C4-2B (cell line): ENCODE results near the gene JUP.

Source experiments
- H3K27ac ChIP-seq: fragments of 450-650 bp; 2 replicates; pipeline ENCODE4 v1.5.1; 2017
- ZFX ChIP-seq: fragments of 450-650 bp; IDR thresholded peaks from 2 replicates; pipeline ENCODE4 v1.6.1; 2017
- TF ChIP-seq, protein P1 (sequence below): fragments of 450-650 bp; conservative IDR thresholded peaks from 2 replicates; pipeline ENCODE4 v1.5.1; 2017; ENCODE audit warnings: mild to moderate bottlenecking

Gene JUP

DNA sequence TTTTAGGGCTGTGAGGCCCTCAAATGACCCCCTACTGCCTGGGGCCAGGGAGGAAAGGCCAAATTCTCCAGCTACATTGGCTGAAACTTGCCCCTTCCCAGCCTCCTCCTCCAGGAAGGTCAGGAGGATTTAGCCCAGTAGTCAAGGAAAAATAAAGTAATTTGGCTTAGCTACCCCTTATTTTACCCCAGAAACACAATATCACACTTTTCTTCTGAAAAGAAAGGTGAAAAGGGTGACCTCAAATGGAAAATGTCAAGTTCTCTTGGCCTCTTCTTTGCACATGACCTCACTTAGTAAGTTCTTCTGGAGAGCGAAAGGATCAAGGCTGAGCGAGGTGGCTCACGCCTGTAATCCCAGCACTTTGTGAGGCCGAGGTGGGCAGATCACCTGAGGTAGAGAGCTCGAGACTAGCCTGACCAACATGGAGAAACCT lies 8.0 kb upstream of the JUP start:
- H3K27ac ChIP-seq: no peak overlapping the region
- no peak for TF ChIP-seq ZFX
- TF ChIP-seq, protein P1, sequence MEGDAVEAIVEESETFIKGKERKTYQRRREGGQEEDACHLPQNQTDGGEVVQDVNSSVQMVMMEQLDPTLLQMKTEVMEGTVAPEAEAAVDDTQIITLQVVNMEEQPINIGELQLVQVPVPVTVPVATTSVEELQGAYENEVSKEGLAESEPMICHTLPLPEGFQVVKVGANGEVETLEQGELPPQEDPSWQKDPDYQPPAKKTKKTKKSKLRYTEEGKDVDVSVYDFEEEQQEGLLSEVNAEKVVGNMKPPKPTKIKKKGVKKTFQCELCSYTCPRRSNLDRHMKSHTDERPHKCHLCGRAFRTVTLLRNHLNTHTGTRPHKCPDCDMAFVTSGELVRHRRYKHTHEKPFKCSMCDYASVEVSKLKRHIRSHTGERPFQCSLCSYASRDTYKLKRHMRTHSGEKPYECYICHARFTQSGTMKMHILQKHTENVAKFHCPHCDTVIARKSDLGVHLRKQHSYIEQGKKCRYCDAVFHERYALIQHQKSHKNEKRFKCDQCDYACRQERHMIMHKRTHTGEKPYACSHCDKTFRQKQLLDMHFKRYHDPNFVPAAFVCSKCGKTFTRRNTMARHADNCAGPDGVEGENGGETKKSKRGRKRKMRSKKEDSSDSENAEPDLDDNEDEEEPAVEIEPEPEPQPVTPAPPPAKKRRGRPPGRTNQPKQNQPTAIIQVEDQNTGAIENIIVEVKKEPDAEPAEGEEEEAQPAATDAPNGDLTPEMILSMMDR: no peak

DNA sequence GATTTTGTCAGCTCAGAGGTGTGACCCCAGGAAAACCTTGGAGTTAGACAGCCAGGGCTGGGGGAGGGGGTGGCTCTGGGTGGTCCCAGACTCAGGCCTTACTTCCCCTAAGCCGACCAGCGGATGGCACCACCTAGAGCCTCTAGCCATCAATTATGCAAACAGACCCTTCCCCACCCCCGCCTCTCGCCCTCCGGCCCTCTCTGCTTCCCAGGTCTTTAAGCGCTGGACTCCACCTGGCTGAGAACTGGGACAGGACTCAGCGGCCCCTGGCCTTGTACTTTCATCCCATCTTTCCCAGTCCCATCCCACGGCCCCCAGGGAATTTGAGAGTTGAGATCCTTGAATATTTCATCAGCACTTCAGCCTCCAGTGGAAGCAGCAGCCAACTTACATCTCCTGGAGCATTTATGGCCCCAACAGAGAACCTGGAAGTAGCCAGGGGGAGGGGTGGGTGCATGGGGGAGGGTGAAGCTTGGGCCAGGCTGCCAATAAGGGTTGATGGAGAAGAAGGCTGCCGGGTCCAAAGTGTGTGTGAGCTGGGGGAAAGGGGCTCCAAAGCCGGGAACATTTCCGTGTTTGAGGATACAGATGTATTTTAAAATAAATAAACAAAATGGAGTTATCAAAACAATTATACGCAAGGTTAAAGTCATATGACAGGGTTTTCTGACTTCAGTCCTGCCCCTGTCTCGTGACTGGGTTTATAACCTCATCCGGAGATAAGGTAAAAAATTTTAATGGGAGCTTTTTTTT lies 7.5 kb upstream of the JUP start:
- no peak for TF ChIP-seq ZFX
- TF ChIP-seq, protein P1: no peak
- H3K27ac ChIP-seq: no peak overlapping the region

DNA sequence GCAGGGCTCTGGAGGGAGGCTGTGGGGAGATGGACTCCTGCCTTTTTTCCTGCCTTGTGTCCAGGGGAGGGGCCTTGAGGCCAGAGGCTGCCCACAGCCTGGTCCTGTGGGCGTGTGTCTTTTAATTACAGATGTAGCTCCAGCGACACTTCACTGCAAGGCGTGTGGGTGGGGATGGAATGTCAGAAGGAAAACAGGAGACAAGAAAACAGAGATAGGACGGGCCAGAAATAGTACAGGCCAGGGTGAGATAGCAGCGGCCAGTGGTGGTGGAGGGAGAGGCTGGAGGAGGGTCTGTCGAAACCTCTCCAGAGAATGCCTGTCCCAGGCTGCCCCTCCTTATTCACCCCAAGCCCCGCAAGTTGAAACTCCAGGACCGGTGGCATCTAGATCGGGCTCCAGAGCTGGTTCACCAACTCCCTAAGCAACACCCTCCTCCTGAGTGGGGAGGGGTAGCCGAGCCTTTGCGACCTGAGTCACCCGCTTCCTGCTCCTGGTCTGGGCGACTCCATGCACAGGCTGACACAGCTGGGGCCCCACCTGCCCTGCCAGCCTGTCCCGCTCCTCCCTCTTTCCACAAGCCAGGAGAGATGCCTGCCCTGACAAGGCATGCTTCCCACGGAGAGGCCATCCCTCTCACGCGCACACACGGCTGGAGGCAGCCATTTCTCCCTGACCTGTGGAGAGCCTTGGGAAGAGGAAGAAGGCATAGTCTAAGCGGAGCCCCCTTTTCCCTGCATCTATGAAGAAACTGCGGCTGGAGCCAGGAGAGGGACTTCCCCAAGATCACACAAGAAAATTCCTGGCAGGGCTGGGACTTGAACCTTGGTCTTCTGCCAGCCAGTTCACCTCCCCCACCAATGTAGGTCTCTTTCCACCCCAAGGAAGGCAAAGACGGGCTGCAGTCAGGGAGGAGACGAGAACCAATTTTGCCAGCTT lies 6.6 kb upstream of the JUP start:
- TF ChIP-seq ZFX: no peak
- TF ChIP-seq, protein P1: no peak
- no peak overlapping the region for H3K27ac ChIP-seq

DNA sequence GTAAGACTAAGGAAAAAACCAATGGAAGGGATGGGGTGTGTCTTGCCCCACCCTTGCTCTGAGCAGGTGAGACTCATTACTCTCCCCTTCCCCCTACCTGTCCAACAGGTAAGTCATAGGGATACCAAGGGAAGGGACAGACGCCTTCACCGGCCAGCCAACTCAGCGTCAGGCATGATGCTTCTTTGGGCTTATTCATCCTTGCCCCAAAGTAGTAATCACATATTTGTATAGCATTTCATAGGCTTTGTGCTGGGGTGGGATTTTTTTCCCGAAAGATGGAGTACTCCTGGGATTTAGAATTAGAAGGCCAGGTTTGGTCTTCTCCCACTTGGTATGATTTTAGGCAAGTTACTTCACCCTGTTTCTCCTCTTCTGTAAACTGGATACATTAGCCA lies 509 bp upstream of the JUP start:
- peak overlapping the region; percentile 85 for H3K27ac ChIP-seq
- TF ChIP-seq ZFX: no peak
- TF ChIP-seq, protein P1: no peak

DNA sequence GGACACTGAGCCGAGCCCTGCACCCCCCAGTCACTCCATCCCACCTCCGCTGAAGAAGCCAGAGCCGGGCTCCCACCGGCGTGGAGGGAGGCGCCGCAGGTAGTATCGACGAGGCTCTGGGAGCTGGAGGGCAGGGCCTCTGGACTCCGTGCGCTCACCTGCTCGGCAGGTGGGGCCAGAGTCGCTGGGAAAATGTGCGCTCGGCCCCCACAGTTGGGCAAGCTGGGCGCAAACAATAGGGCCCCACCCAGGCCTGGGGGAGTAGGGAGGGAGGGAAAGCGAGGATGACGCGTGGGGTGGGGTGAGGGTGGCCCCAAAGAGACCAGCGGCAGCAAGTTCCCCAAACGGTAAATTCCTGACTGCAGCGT lies 668 bp downstream of the JUP start:
- peak overlapping the region; percentile 85 for H3K27ac ChIP-seq
- TF ChIP-seq ZFX: no peak
- TF ChIP-seq, protein P1: no peak

DNA sequence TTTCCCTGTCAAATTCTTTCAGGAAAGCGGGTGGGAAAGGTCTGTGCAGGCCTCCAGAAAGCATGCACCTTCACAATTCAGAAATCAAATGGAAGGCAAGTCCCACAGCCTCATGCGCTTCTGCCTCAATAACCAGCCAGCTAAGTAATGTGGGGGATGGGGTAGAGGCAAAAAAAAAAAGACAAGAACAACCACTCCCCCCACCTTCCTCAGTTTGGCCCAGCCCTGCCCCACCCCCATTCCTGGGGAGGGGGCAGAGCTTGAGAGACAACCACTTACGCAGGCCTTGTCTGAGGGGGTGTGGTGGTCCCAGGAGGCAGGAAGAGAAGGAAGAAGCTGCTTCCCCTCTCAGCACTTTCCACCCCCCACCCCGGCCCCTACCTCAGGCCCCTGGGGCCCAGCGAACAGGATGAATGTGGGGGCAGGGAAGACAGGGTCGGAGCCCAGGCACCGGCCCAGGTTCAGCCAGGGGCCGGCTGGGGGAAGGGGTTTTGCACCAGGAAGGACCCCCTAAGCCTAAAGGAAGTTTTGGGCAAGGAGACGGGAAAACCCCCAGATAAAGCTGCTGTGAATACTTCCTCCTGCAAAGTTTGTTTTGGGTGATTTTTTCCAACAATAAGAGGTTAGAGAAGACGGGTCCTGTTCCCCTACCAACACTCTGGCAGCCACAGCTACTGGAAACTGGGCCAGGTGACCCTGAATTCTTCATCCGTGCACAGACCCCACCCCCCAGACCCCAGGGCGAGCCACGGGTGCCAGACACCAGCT lies 1.2 kb downstream of the JUP start:
- TF ChIP-seq ZFX: no peak
- TF ChIP-seq, protein P1: no peak
- peak overlapping the region; percentile 85 for H3K27ac ChIP-seq
